ENCODE results near the gene RBM4B.

RBM4B gene

GRCh38 chr11:66694732-66695207 is 17.1 kb upstream of the RBM4B start:
- Histone ChIP-seq H3K23ac (ENCODE audit: low read length) (no peak overlapping the region), H3K14ac (ENCODE audit: low read length) (no peak overlapping the region), H3K9me3 (ENCODE audit: insufficient read depth, low read depth, low read length) (peaks cover 4% of the 10 kb centered on the region), H3K4ac (ENCODE audit: low read depth, low read length) (no peak overlapping the region), H2BK120ac (ENCODE audit: insufficient read depth, low read length, poor library complexity) (no peak overlapping the region), H3K4me3 (ENCODE audit: low read depth, low read length) (no peak overlapping the region), H3K27ac (ENCODE audit: low read depth, low read length) (no peak overlapping the region), H3K4me2 (ENCODE audit: low read length) (no peak overlapping the region), H2BK5ac (ENCODE audit: low read depth, low read length, poor library complexity) (no peak overlapping the region), H2AK5ac (ENCODE audit: low read length) (no peak overlapping the region), H3K4me1 (ENCODE audit: control insufficient read depth in 1 of 2, insufficient read depth in 2 of 2, low read length in 2 of 2) (no peaks in the 10 kb centered on the region), H3K36me3 (ENCODE audit: control insufficient read depth in 1 of 2, insufficient read depth in 2 of 2, low read length in 2 of 2) (peaks cover 12 to 33% of the 10 kb centered on the region in 2 experiments), H3K27me3 (ENCODE audit: insufficient read depth, low read length) (no peaks in the 10 kb centered on the region), H4K91ac (ENCODE audit: low read depth, low read length) (no peak overlapping the region), H4K12ac (ENCODE audit: low read depth, low read length) (peak overlapping the region; percentile 43), H2BK12ac (ENCODE audit: low read length) (no peak overlapping the region), H3K79me2 (ENCODE audit: control insufficient read depth, insufficient read depth, low read length, poor library complexity) (no peaks in the 10 kb centered on the region), H2AFZ (ENCODE audit: insufficient read depth, low read length, poor library complexity) (no peak overlapping the region), H3K79me1 (ENCODE audit: low read length) (no peaks in the 10 kb centered on the region), H3K9ac (ENCODE audit: low read length) (no peak overlapping the region), H3K18ac (ENCODE audit: low read length) (no peak overlapping the region), H4K8ac (ENCODE audit: low read depth, low read length) (no peak overlapping the region)
- no CpG with 5 or more reads among the region's 6 CpGs for WGBS (ENCODE audit: extremely low coverage, insufficient coverage, insufficient read length)
- peak; percentile 96 to 100 for DNase-seq

GRCh38 chr11:66694056-66694410 is 16.3 kb upstream of the RBM4B start:
- H3K4ac ChIP-seq (ENCODE audit: low read depth, low read length): no peak overlapping the region
- WGBS (ENCODE audit: extremely low coverage, insufficient coverage, insufficient read length): no CpG with 5 or more reads among the region's 13 CpGs
- H3K14ac ChIP-seq (ENCODE audit: low read length): no peak overlapping the region
- no peaks in the 10 kb centered on the region for H3K27me3 ChIP-seq (ENCODE audit: insufficient read depth, low read length)
- H3K9me3 ChIP-seq (ENCODE audit: insufficient read depth, low read depth, low read length): peaks cover 2% of the 10 kb centered on the region
- no peak for DNase-seq
- no peak overlapping the region for H4K91ac ChIP-seq (ENCODE audit: low read depth, low read length)
- no peak overlapping the region for H2BK5ac ChIP-seq (ENCODE audit: low read depth, low read length, poor library complexity)
- H2BK120ac ChIP-seq (ENCODE audit: insufficient read depth, low read length, poor library complexity): no peak overlapping the region
- no peaks in the 10 kb centered on the region for H3K79me1 ChIP-seq (ENCODE audit: low read length)
- no peak overlapping the region for H4K12ac ChIP-seq (ENCODE audit: low read depth, low read length)
- H3K27ac ChIP-seq (ENCODE audit: low read depth, low read length): no peak overlapping the region
- no peak overlapping the region for H4K8ac ChIP-seq (ENCODE audit: low read depth, low read length)
- peaks cover 9 to 33% of the 10 kb centered on the region in 2 experiments for H3K36me3 ChIP-seq (ENCODE audit: control insufficient read depth in 1 of 2, insufficient read depth in 2 of 2, low read length in 2 of 2)
- no peaks in the 10 kb centered on the region for H3K4me1 ChIP-seq (ENCODE audit: control insufficient read depth in 1 of 2, insufficient read depth in 2 of 2, low read length in 2 of 2)
- no peak overlapping the region for H2AK5ac ChIP-seq (ENCODE audit: low read length)
- no peaks in the 10 kb centered on the region for H3K79me2 ChIP-seq (ENCODE audit: control insufficient read depth, insufficient read depth, low read length, poor library complexity)
- no peak overlapping the region for H3K4me3 ChIP-seq (ENCODE audit: low read depth, low read length)
- H3K9ac ChIP-seq (ENCODE audit: low read length): no peak overlapping the region
- no peak overlapping the region for H3K4me2 ChIP-seq (ENCODE audit: low read length)
- no peak overlapping the region for H3K23ac ChIP-seq (ENCODE audit: low read length)
- no peak overlapping the region for H2AFZ ChIP-seq (ENCODE audit: insufficient read depth, low read length, poor library complexity)
- H2BK12ac ChIP-seq (ENCODE audit: low read length): no peak overlapping the region
- H3K18ac ChIP-seq (ENCODE audit: low read length): no peak overlapping the region

- no peak overlapping the region for H4K12ac ChIP-seq (ENCODE audit: low read depth, low read length)
- no peak overlapping the region for H3K4me3 ChIP-seq (ENCODE audit: low read depth, low read length)
- no peak overlapping the region for H3K27ac ChIP-seq (ENCODE audit: low read depth, low read length)
- no peak overlapping the region for H2BK12ac ChIP-seq (ENCODE audit: low read length)
- no peak overlapping the region for H2AFZ ChIP-seq (ENCODE audit: insufficient read depth, low read length, poor library complexity)
- no peak overlapping the region for H2BK5ac ChIP-seq (ENCODE audit: low read depth, low read length, poor library complexity)
- H3K36me3 ChIP-seq (ENCODE audit: control insufficient read depth in 1 of 2, insufficient read depth in 2 of 2, low read length in 2 of 2): peaks cover 7 to 32% of the 10 kb centered on the region in 2 experiments
- H3K4me2 ChIP-seq (ENCODE audit: low read length): no peak overlapping the region
- no peak overlapping the region for H3K4ac ChIP-seq (ENCODE audit: low read depth, low read length)
- no CpG with 5 or more reads among the region's 15 CpGs for WGBS (ENCODE audit: extremely low coverage, insufficient coverage, insufficient read length)
- no peak overlapping the region for H4K8ac ChIP-seq (ENCODE audit: low read depth, low read length)
- no peak overlapping the region for H2AK5ac ChIP-seq (ENCODE audit: low read length)
- H3K79me2 ChIP-seq (ENCODE audit: control insufficient read depth, insufficient read depth, low read length, poor library complexity): no peaks in the 10 kb centered on the region
- peaks cover 2% of the 10 kb centered on the region for H3K9me3 ChIP-seq (ENCODE audit: insufficient read depth, low read depth, low read length)
- no peak overlapping the region for H3K18ac ChIP-seq (ENCODE audit: low read length)
- no peak overlapping the region for H4K91ac ChIP-seq (ENCODE audit: low read depth, low read length)
- H3K9ac ChIP-seq (ENCODE audit: low read length): no peak overlapping the region
- H3K27me3 ChIP-seq (ENCODE audit: insufficient read depth, low read length): no peaks in the 10 kb centered on the region
- H3K4me1 ChIP-seq (ENCODE audit: control insufficient read depth in 1 of 2, insufficient read depth in 2 of 2, low read length in 2 of 2): no peaks in the 10 kb centered on the region
- H3K79me1 ChIP-seq (ENCODE audit: low read length): no peaks in the 10 kb centered on the region
- H3K23ac ChIP-seq (ENCODE audit: low read length): no peak overlapping the region
- no peak overlapping the region for H2BK120ac ChIP-seq (ENCODE audit: insufficient read depth, low read length, poor library complexity)
- DNase-seq: no peak
- no peak overlapping the region for H3K14ac ChIP-seq (ENCODE audit: low read length)
Observed at GRCh38 chr11:66693356-66694055, 15.8 kb upstream of the RBM4B start.

GRCh38 chr11:66692871-66693331 is 15.2 kb upstream of the RBM4B start:
- Histone ChIP-seq H3K4me2 (ENCODE audit: low read length) (no peak overlapping the region), H3K14ac (ENCODE audit: low read length) (no peak overlapping the region), H2BK12ac (ENCODE audit: low read length) (no peak overlapping the region), H3K9me3 (ENCODE audit: insufficient read depth, low read depth, low read length) (no peaks in the 10 kb centered on the region), H4K12ac (ENCODE audit: low read depth, low read length) (no peak overlapping the region), H2BK120ac (ENCODE audit: insufficient read depth, low read length, poor library complexity) (no peak overlapping the region), H3K79me2 (ENCODE audit: control insufficient read depth, insufficient read depth, low read length, poor library complexity) (no peaks in the 10 kb centered on the region), H2BK5ac (ENCODE audit: low read depth, low read length, poor library complexity) (no peak overlapping the region), H4K8ac (ENCODE audit: low read depth, low read length) (no peak overlapping the region), H3K79me1 (ENCODE audit: low read length) (no peaks in the 10 kb centered on the region), H4K91ac (ENCODE audit: low read depth, low read length) (no peak overlapping the region), H3K27ac (ENCODE audit: low read depth, low read length) (no peak overlapping the region), H2AFZ (ENCODE audit: insufficient read depth, low read length, poor library complexity) (no peak overlapping the region), H3K23ac (ENCODE audit: low read length) (no peak overlapping the region), H2AK5ac (ENCODE audit: low read length) (no peak overlapping the region), H3K4me3 (ENCODE audit: low read depth, low read length) (no peak overlapping the region), H3K36me3 (ENCODE audit: control insufficient read depth in 1 of 2, insufficient read depth in 2 of 2, low read length in 2 of 2) (peaks cover 5 to 31% of the 10 kb centered on the region in 2 experiments), H3K18ac (ENCODE audit: low read length) (no peak overlapping the region), H3K4ac (ENCODE audit: low read depth, low read length) (no peak overlapping the region), H3K9ac (ENCODE audit: low read length) (no peak overlapping the region), H3K4me1 (ENCODE audit: control insufficient read depth in 1 of 2, insufficient read depth in 2 of 2, low read length in 2 of 2) (no peaks in the 10 kb centered on the region), H3K27me3 (ENCODE audit: insufficient read depth, low read length) (no peaks in the 10 kb centered on the region)
- no CpG with 5 or more reads among the region's 20 CpGs for WGBS (ENCODE audit: extremely low coverage, insufficient coverage, insufficient read length)
- DNase-seq: no peak

Data from trophoblast cell (in vitro differentiated cells and primary cell).